Spleen (tissue), 7 donors: ENCODE data around the gene NFATC2IP.

ENCODE experiments used
- POLR2A ChIP-seq, 3 donors: fragments of 450-650 bp; IDR thresholded peaks; one replicate each; pipeline ENCODE4 v1.5.1; 2017; ENCODE audit warnings: antibody characterized with exemption in 3 of 3, mild to moderate bottlenecking in 1 of 3
- POLR2AphosphoS5 ChIP-seq, 3 donors: sonication (generic); formaldehyde crosslinking; IDR thresholded peaks; one replicate each; pipeline ENCODE4 v1.5.1; 2017; ENCODE audit warnings: antibody characterized with exemption in 3 of 3
- TF ChIP-seq, protein P1 (sequence below), 11 experiments: fragments of 200-600 bp in 7 of 11; fragments of 450-650 bp in 4 of 11; sonication (generic) in 4 of 11; IDR thresholded peaks in 8 of 11; conservative IDR thresholded peaks in 3 of 11; 1 replicate in 7 of 11; 2 replicates in 4 of 11; pipeline versions ENCODE4 v1.4.0 to v1.8.0; 2016 to 2021; ENCODE audit warnings: antibody characterized with exemption in 11 of 11, inconsistent platforms in 4 of 11, mild to moderate bottlenecking in 1 of 11
- donor health status: DM: no; HTN: no; CAD: no; lungs with moderate emphysema.
- donor health status: DM: no; HTN: no; CAD: no.
- donor health status: DM: no; HTN: no; CAD: no.

DNA sequence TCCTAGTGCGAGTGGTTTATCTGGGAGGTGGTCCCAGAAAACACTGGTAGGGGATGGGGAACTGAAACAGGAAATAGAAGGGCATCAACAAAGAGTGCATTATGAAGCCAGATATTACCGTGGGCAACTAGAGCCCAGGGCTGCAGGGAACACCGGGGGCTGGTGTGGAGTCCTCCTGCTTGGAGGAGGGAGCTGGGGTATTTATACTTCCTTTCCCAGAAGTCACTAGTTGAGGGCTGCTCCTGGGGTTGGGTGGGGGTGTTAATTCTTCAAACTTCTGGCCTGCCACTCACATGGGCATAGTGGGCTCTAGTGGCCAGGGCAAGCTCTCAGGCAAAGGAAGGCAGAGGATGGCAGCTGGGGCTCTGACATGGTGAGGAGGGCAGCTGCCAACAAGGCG, 48.8 kb downstream of the NFATC2IP start:
- TF ChIP-seq, protein P1, sequence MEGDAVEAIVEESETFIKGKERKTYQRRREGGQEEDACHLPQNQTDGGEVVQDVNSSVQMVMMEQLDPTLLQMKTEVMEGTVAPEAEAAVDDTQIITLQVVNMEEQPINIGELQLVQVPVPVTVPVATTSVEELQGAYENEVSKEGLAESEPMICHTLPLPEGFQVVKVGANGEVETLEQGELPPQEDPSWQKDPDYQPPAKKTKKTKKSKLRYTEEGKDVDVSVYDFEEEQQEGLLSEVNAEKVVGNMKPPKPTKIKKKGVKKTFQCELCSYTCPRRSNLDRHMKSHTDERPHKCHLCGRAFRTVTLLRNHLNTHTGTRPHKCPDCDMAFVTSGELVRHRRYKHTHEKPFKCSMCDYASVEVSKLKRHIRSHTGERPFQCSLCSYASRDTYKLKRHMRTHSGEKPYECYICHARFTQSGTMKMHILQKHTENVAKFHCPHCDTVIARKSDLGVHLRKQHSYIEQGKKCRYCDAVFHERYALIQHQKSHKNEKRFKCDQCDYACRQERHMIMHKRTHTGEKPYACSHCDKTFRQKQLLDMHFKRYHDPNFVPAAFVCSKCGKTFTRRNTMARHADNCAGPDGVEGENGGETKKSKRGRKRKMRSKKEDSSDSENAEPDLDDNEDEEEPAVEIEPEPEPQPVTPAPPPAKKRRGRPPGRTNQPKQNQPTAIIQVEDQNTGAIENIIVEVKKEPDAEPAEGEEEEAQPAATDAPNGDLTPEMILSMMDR (IDR thresholded peaks at IDR 0.05 in 8 of 11, conservative IDR thresholded peaks at IDR 0.05 in 3 of 11), result no peak
- TF ChIP-seq POLR2AphosphoS5 (IDR thresholded peaks at IDR 0.05) (no peak), POLR2A (IDR thresholded peaks at IDR 0.05) (no peak)
